SK-N-SH (cell line): ENCODE data around the gene PTPDC1. TPM values are rescaled to one million over a fixed set of nuclear protein-coding genes. Genes with fewer than 3 reads are reported as not detected.
"Not testable (repeated sequence)": the region's sequence is repeated elsewhere in the genome, so short reads cannot be mapped to it uniquely, and the experiment has no call there.

ENCODE experiments used
- CTCF ChIA-PET: fragments of 300-600, 350-600 bp; formaldehyde crosslinking; extraction: SDS; loops from one replicate; lab custom pipeline; 2021; lab: Yijun Ruan, JAX
- POLR2A ChIA-PET: fragments of 350-600 bp; sonication (Branson Sonifier 250); formaldehyde crosslinking; extraction: SDS; loops from one replicate; lab custom pipeline; 2020; ENCODE audit warnings: antibody characterized with exemption, inconsistent platforms; lab: Yijun Ruan, JAX
- DNase-seq: peaks from one replicate; pipeline ENCODE4 v3.0.0; 2012
- H2AFZ ChIP-seq: fragments of 200-600 bp; sonication (generic); 2 replicates; pipeline ENCODE4 v1.8.1; 2016; ENCODE audit warnings: antibody characterized with exemption, mild to moderate bottlenecking, low read depth
- H3F3A ChIP-seq: fragments of 200-600 bp; sonication (generic); replicated peaks from 2 replicates; pipeline ENCODE3; 2016; ENCODE audit warnings: antibody characterized with exemption, mild to moderate bottlenecking; ENCODE audit not compliant: insufficient read depth
- H3K27ac ChIP-seq, 2 experiments: fragments of 200-500 bp in 1 of 2; fragments of 200-600 bp in 1 of 2; sonication (Bioruptor generic) in 1 of 2; sonication (generic), shearing (Covaris generic) in 1 of 2; 2 replicates each; pipeline versions ENCODE4 v1.5.1 to v1.6.1; 2014 to 2016; ENCODE audit warnings: low read depth in 2 of 2, inconsistent platforms in 1 of 2, low read length in 1 of 2, mild to moderate bottlenecking in 1 of 2, mixed read lengths in 1 of 2
- H3K27me3 ChIP-seq: fragments of 200-600 bp; sonication (generic), shearing (Covaris generic); 2 replicates; pipeline ENCODE4 v1.6.1; 2016; ENCODE audit warnings: mixed run types; ENCODE audit not compliant: insufficient read depth
- H3K36me3 ChIP-seq, 2 experiments: fragments of 200-500 bp in 1 of 2; fragments of 200-600 bp in 1 of 2; sonication (Bioruptor generic) in 1 of 2; sonication (generic) in 1 of 2; replicated peaks in 1 of 2; 2 replicates each; pipeline versions ENCODE3 to v1.5.1; 2014 to 2016; ENCODE audit warnings: low read length in 1 of 2, mild to moderate bottlenecking in 1 of 2; ENCODE audit not compliant: insufficient read depth in 2 of 2, control insufficient read depth in 1 of 2
- H3K4me1 ChIP-seq, 2 experiments: fragments of 200-500 bp in 1 of 2; fragments of 200-600 bp in 1 of 2; sonication (Bioruptor generic) in 1 of 2; sonication (generic), shearing (Covaris generic) in 1 of 2; 2 replicates each; pipeline versions ENCODE4 v1.5.1 to v1.6.1; 2014 to 2016; ENCODE audit warnings: low read depth in 1 of 2, low read length in 1 of 2, mixed run types in 1 of 2; ENCODE audit not compliant: insufficient read depth in 2 of 2, control insufficient read depth in 1 of 2
- H3K4me2 ChIP-seq: fragments of 200-600 bp; sonication (generic), shearing (Covaris generic); 2 replicates; pipeline ENCODE4 v1.6.1; 2017; ENCODE audit warnings: mixed run types
- H3K4me3 ChIP-seq, 2 experiments: fragments of 200-500 bp in 1 of 2; fragments of 200-600 bp in 1 of 2; sonication (Bioruptor generic) in 1 of 2; sonication (generic), shearing (Covaris generic) in 1 of 2; 2 replicates each; pipeline versions ENCODE4 v1.5.1 to v1.8.1; 2014 to 2016; ENCODE audit warnings: low read depth in 2 of 2, inconsistent platforms in 1 of 2, low read length in 1 of 2, mild to moderate bottlenecking in 1 of 2, mixed read lengths in 1 of 2, moderate library complexity in 1 of 2
- H3K79me2 ChIP-seq: fragments of 200-600 bp; sonication (generic); 2 replicates; pipeline ENCODE4 v1.8.1; 2017; ENCODE audit warnings: mild to moderate bottlenecking; ENCODE audit not compliant: insufficient read depth
- H3K9ac ChIP-seq: fragments of 200-600 bp; sonication (generic); 2 replicates; pipeline ENCODE4 v1.6.1; 2017; ENCODE audit warnings: mixed run types
- H3K9me2 ChIP-seq: fragments of 200-600 bp; sonication (generic); 2 replicates; pipeline ENCODE4 v1.6.1; 2017; ENCODE audit warnings: mixed run types
- H3K9me3 ChIP-seq: fragments of 200-600 bp; sonication (generic); 2 replicates; pipeline ENCODE4 v1.6.1; 2017; ENCODE audit warnings: mixed run types, mild to moderate bottlenecking, moderate library complexity
- H4K20me1 ChIP-seq: fragments of 200-600 bp; sonication (generic); 2 replicates; pipeline ENCODE4 v1.6.1; 2017; ENCODE audit warnings: mild to moderate bottlenecking, mixed run types; ENCODE audit not compliant: insufficient read depth
- FOXM1 ChIP-seq: IDR thresholded peaks from 2 replicates; pipeline ENCODE4 v1.4.0; 2012; ENCODE audit warnings: low read depth, mild to moderate bottlenecking
- JUND ChIP-seq: IDR thresholded peaks from 2 replicates; pipeline ENCODE4 v1.4.0; 2012
- MEF2A ChIP-seq: IDR thresholded peaks from 2 replicates; pipeline ENCODE4 v1.4.0; 2012; ENCODE audit warnings: low read depth, borderline replicate concordance
- MXI1 ChIP-seq: IDR thresholded peaks from 2 replicates; pipeline ENCODE4 v1.6.1; 2012; ENCODE audit warnings: mild to moderate bottlenecking, low read depth, low read length, improper control_type of control experiment
- NFIC ChIP-seq: IDR thresholded peaks from 2 replicates; pipeline ENCODE4 v1.4.0; 2012; ENCODE audit warnings: borderline replicate concordance
- RAD21 ChIP-seq: IDR thresholded peaks from 2 replicates; pipeline ENCODE4 v1.6.1; 2012; ENCODE audit warnings: mild to moderate bottlenecking, low read length
- REST ChIP-seq: IDR thresholded peaks from 2 replicates; pipeline ENCODE4 v1.6.1; 2012; ENCODE audit warnings: mild to moderate bottlenecking, low read depth, low read length, moderate library complexity
- TAF1 ChIP-seq: IDR thresholded peaks from 2 replicates; pipeline ENCODE4 v1.6.1; 2012; ENCODE audit warnings: low read depth, mild to moderate bottlenecking, low read length, moderate library complexity, borderline replicate concordance
- USF1 ChIP-seq: IDR thresholded peaks from 2 replicates; pipeline ENCODE4 v1.4.0; 2012; ENCODE audit warnings: low read depth, borderline replicate concordance
- WGBS: methylation state at CpG from one replicate; pipeline ENCODE4 v1.1.6; 2017; ENCODE audit warnings: low lambda C conversion rate; 5-methylcytosine and 5-hydroxymethylcytosine counted together
- polyA plus RNA-seq, 3 experiments: library from polyadenylated mRNA; depleted of rRNA; stranded (reverse); fragments of >200 nt; gene quantifications; 2 replicates each; pipeline ENCODE4 v1.2.3, GENCODE V29; 2012

PTPDC1 gene
- polyA plus RNA-seq, 1 of the 3 experiments (the other 2 are of a cell fraction): 3.7 TPM

- TF ChIP-seq REST: no peak
- TF ChIP-seq NFIC: no peak
- no peak for TF ChIP-seq RAD21
- no peak for TF ChIP-seq MXI1
- TF ChIP-seq FOXM1: no peak
- no peak for TF ChIP-seq JUND
Observed at GRCh38 chr9:94112716-94113465, 28.6 kb downstream of the PTPDC1 start (continued).

GRCh38 chr9:94120088-94120487 lies 35.8 kb downstream of the PTPDC1 start:
- H3K27ac ChIP-seq, H3K4me2 ChIP-seq, H3K79me2 ChIP-seq, H3K36me3 ChIP-seq, H3K4me3 ChIP-seq, H3F3A ChIP-seq, POLR2A ChIA-PET, H3K9ac ChIP-seq, H3K9me2 ChIP-seq, H3K4me1 ChIP-seq, DNase-seq, H3K9me3 ChIP-seq, H3K27me3 ChIP-seq, H2AFZ ChIP-seq, H4K20me1 ChIP-seq: not testable (repeated sequence)
- CTCF ChIA-PET: interaction anchor here (1.2 kb wide), 1 partner anchor 55 kb away, joined by 3 read pairs; no protein-coding TSS in a partner anchor
- WGBS: 74% methylated on average over 7 of the region's 7 CpGs

- POLR2A ChIA-PET: no interaction called here
- no peaks in the 10 kb centered on the region for H3K4me1 ChIP-seq
- TF ChIP-seq MEF2A (no peak), REST (no peak), USF1 (no peak), TAF1 (no peak)
Observed at GRCh38 chr9:94120854-94121376, 36.7 kb downstream of the PTPDC1 start.

More at GRCh38 chr9:94120854-94121376, 36.7 kb downstream of the PTPDC1 start:
- 91% methylated on average over 5 of the region's 5 CpGs for WGBS
- no peaks in the 10 kb centered on the region for H3K9me2 ChIP-seq
- no peaks in the 10 kb centered on the region for H3K27me3 ChIP-seq
- no peaks in the 10 kb centered on the region for H3K79me2 ChIP-seq
- no peak overlapping the region for H2AFZ ChIP-seq
- H3F3A ChIP-seq: no peaks in the 10 kb centered on the region
- H3K4me2 ChIP-seq: no peak overlapping the region
- H3K9me3 ChIP-seq: no peaks in the 10 kb centered on the region; the same call in 1 of the 2 replicates
- H3K27ac ChIP-seq: no peak overlapping the region
- no peak for DNase-seq
- H3K4me3 ChIP-seq: no peak overlapping the region
- CTCF ChIA-PET: interaction anchor here (0.7 to 1.2 kb wide), 3 partner anchors 52 to 92 kb away, joined by 3 read pairs; no protein-coding TSS in a partner anchor
- no peaks in the 10 kb centered on the region for H4K20me1 ChIP-seq
- H3K9ac ChIP-seq: no peak overlapping the region
- H3K36me3 ChIP-seq: peaks cover 0 to 5% of the 10 kb centered on the region in 2 experiments
